Large intestine (tissue), 3 donors: Measurements from ENCODE around the gene EIF1B. TPM values are rescaled to one million over a fixed set of nuclear protein-coding genes. Genes with fewer than 3 reads are reported as not detected.

ENCODE experiments used
- DNase-seq, 2 donors: peaks; one replicate each; pipeline versions ENCODE4 v3.0.0 to v3.0.0-alpha.2; 2013
- H3K27ac ChIP-seq: one replicate; pipeline ENCODE4 v1.5.1; 2013; ENCODE audit warnings: low read length
- H3K27me3 ChIP-seq: 2 replicates; pipeline ENCODE4 v1.6.1; 2013; ENCODE audit warnings: low read length; ENCODE audit not compliant: control insufficient read depth, insufficient read depth
- H3K36me3 ChIP-seq: 2 replicates; pipeline ENCODE4 v1.6.1; 2013; ENCODE audit warnings: low read length; ENCODE audit not compliant: control insufficient read depth, insufficient read depth
- H3K4me1 ChIP-seq: one replicate; pipeline ENCODE4 v1.6.1; 2013; ENCODE audit warnings: low read length; ENCODE audit not compliant: control insufficient read depth, insufficient read depth
- H3K4me3 ChIP-seq: one replicate; pipeline ENCODE4 v1.5.1; 2013; ENCODE audit warnings: low read length
- H3K9me3 ChIP-seq: one replicate; pipeline ENCODE4 v1.6.1; 2013; ENCODE audit warnings: mild to moderate bottlenecking, low read depth, low read length, moderate library complexity; ENCODE audit not compliant: control insufficient read depth
- WGBS: methylation state at CpG from one replicate; pipeline ENCODE4 v1.1.5; 2013; ENCODE audit warnings: low lambda C conversion rate; ENCODE audit not compliant: insufficient coverage; 5-methylcytosine and 5-hydroxymethylcytosine counted together
- polyA plus RNA-seq: library from polyadenylated mRNA; unstranded; fragments of 120-200 nt; gene quantifications from one replicate; pipeline ENCODE4 v1.2.1, GENCODE V29; 2013

Gene EIF1B
- polyA plus RNA-seq, 1 donor, result 114 TPM

GRCh38 chr3:40337136-40338108, 27.9 kb downstream of the EIF1B start:
- H3K36me3 ChIP-seq, result no peaks in the 10 kb centered on the region
- no peaks in the 10 kb centered on the region for H3K9me3 ChIP-seq
- DNase-seq, result no peak
- H3K27me3 ChIP-seq, result no peaks in the 10 kb centered on the region
- WGBS, result 90% methylated on average over 2 of the region's 9 CpGs
- no peaks in the 10 kb centered on the region for H3K4me1 ChIP-seq
- no peak overlapping the region for H3K27ac ChIP-seq
- H3K4me3 ChIP-seq, result no peak overlapping the region

GRCh38 chr3:40339871-40340270, 30.4 kb downstream of the EIF1B start:
- H3K27ac ChIP-seq, result no peak overlapping the region
- WGBS, result no CpG with 5 or more reads among the region's 1 CpG
- DNase-seq, result no peak
- no peak overlapping the region for H3K4me3 ChIP-seq
- no peaks in the 10 kb centered on the region for H3K4me1 ChIP-seq
- H3K9me3 ChIP-seq, result no peaks in the 10 kb centered on the region
- no peaks in the 10 kb centered on the region for H3K36me3 ChIP-seq
- no peaks in the 10 kb centered on the region for H3K27me3 ChIP-seq

- 80% methylated on average over 1 of the region's 1 CpG for WGBS
Observed at GRCh38 chr3:40340541-40341170, 31.1 kb downstream of the EIF1B start.

GRCh38 chr3:40341671-40342070, 32.2 kb downstream of the EIF1B start:
- no peak for DNase-seq
- no peaks in the 10 kb centered on the region for H3K4me1 ChIP-seq
- no peaks in the 10 kb centered on the region for H3K27me3 ChIP-seq

More at GRCh38 chr3:40340541-40341170, 31.1 kb downstream of the EIF1B start:
- Histone ChIP-seq H3K4me3 (no peak overlapping the region), H3K27me3 (no peaks in the 10 kb centered on the region), H3K36me3 (no peaks in the 10 kb centered on the region), H3K4me1 (no peaks in the 10 kb centered on the region), H3K9me3 (no peaks in the 10 kb centered on the region), H3K27ac (no peak overlapping the region)
- DNase-seq, result no peak

GRCh38 chr3:40350529-40350928, 41.0 kb downstream of the EIF1B start:
- Histone ChIP-seq H3K27me3 (no peaks in the 10 kb centered on the region), H3K4me1 (no peaks in the 10 kb centered on the region), H3K27ac (no peak overlapping the region), H3K36me3 (no peaks in the 10 kb centered on the region), H3K4me3 (no peak overlapping the region), H3K9me3 (no peaks in the 10 kb centered on the region)
- no peak for DNase-seq

More at GRCh38 chr3:40341671-40342070, 32.2 kb downstream of the EIF1B start:
- Histone ChIP-seq H3K9me3 (no peaks in the 10 kb centered on the region), H3K4me3 (no peak overlapping the region), H3K36me3 (no peaks in the 10 kb centered on the region), H3K27ac (no peak overlapping the region)

GRCh38 chr3:40355410-40355809, 45.9 kb downstream of the EIF1B start:
- no peak for DNase-seq
- Histone ChIP-seq H3K9me3 (no peaks in the 10 kb centered on the region), H3K27me3 (no peaks in the 10 kb centered on the region), H3K27ac (no peak overlapping the region), H3K36me3 (no peaks in the 10 kb centered on the region), H3K4me1 (no peaks in the 10 kb centered on the region), H3K4me3 (no peak overlapping the region)
- WGBS, result no CpG with 5 or more reads among the region's 2 CpGs

GRCh38 chr3:40358454-40358853, 48.9 kb downstream of the EIF1B start:
- DNase-seq, result no peak
- no peaks in the 10 kb centered on the region for H3K9me3 ChIP-seq
- no peaks in the 10 kb centered on the region for H3K4me1 ChIP-seq
- H3K27ac ChIP-seq, result no peak overlapping the region
- no CpG with 5 or more reads among the region's 1 CpG for WGBS
- no peaks in the 10 kb centered on the region for H3K27me3 ChIP-seq
- H3K36me3 ChIP-seq, result no peaks in the 10 kb centered on the region
- H3K4me3 ChIP-seq, result no peak overlapping the region

Other genes with a start within 250 kb of the EIF1B start
- 4.3 TPM for gene ENTPD3, start 77.5 kb downstream of the EIF1B start, polyA plus RNA-seq
- 1,600 TPM for gene RPL14, start 147.6 kb downstream of the EIF1B start, polyA plus RNA-seq
- 6.1 TPM for gene ZNF619, start 167.4 kb downstream of the EIF1B start, polyA plus RNA-seq
- gene ZNF620, start 196.3 kb downstream of the EIF1B start, polyA plus RNA-seq, result 7.9 TPM
- gene ZNF621, start 215.3 kb downstream of the EIF1B start, polyA plus RNA-seq, result 20.7 TPM